H1 (cell line): ENCODE measurements around the gene CLCNKB. TPM values are rescaled to one million over a fixed set of nuclear protein-coding genes. Genes with fewer than 3 reads are reported as not detected.

Source experiments
- CTCF ChIA-PET: fragments of 300-600 bp; sonication (Branson Sonifier 250); formaldehyde crosslinking; loops from one replicate; lab custom pipeline; 2021; ENCODE audit not compliant: partially characterized antibody; lab: Charles Lee
- POLR2A ChIA-PET: fragments of 300-600 bp; sonication (Branson Sonifier 250); formaldehyde crosslinking; loops from one replicate; lab custom pipeline; 2021; ENCODE audit warnings: inconsistent platforms; ENCODE audit not compliant: partially characterized antibody; lab: Charles Lee
- DNase-seq, 2 experiments: peaks; one replicate each; pipeline versions ENCODE4 v3.0.0 to v3.0.0-alpha.2; 2010 to 2022; ENCODE audit warnings: low spot score in 2 of 2, low read depth in 1 of 2, mixed read lengths in 1 of 2
- FAIRE-seq: peaks from 2 replicates; lab custom pipeline; 2011; peaks lifted over from hg19 to GRCh38; lab: Jason Lieb, UNC
- H2AFZ ChIP-seq: 2 replicates; pipeline ENCODE4 v1.8.1; 2012; ENCODE audit warnings: low read length, inconsistent platforms
- H2AK5ac ChIP-seq: 2 replicates; pipeline ENCODE4 v1.6.1; 2013; ENCODE audit warnings: low read depth, low read length
- H2BK120ac ChIP-seq: replicated peaks from 2 replicates; pipeline ENCODE3; 2013; ENCODE audit warnings: low read depth, low read length, inconsistent platforms
- H2BK12ac ChIP-seq: 2 replicates; pipeline ENCODE4 v1.6.1; 2013; ENCODE audit warnings: low read depth, low read length
- H2BK15ac ChIP-seq: 2 replicates; pipeline ENCODE4 v1.6.1; 2013; ENCODE audit warnings: low read length
- H2BK20ac ChIP-seq: 2 replicates; pipeline ENCODE4 v1.6.1; 2013; ENCODE audit warnings: low read length
- H2BK5ac ChIP-seq: 2 replicates; pipeline ENCODE4 v1.6.1; 2013; ENCODE audit warnings: low read depth, low read length
- H3K14ac ChIP-seq: 2 replicates; pipeline ENCODE4 v1.6.1; 2013; ENCODE audit warnings: inconsistent platforms; ENCODE audit not compliant: insufficient read length
- H3K18ac ChIP-seq: 2 replicates; pipeline ENCODE4 v1.6.1; 2013; ENCODE audit warnings: low read length; ENCODE audit errors: extremely low read depth
- H3K23ac ChIP-seq: 2 replicates; pipeline ENCODE4 v1.6.1; 2013; ENCODE audit warnings: inconsistent platforms; ENCODE audit not compliant: insufficient read length
- H3K23me2 ChIP-seq: 2 replicates; pipeline ENCODE4 v1.6.1; 2013; ENCODE audit warnings: low read depth, low read length
- H3K27ac ChIP-seq: 2 replicates; pipeline ENCODE4 v1.6.1; 2011; ENCODE audit warnings: low read depth, low read length, inconsistent platforms
- H3K27me3 ChIP-seq, 4 experiments: replicated peaks in 1 of 4; 1 replicate in 1 of 4; 2 replicates in 3 of 4; pipeline versions ENCODE4 v1.6.1 to v1.8.1; 2011 to 2013; ENCODE audit warnings: low read length in 3 of 4, mild to moderate bottlenecking in 3 of 4, inconsistent platforms in 2 of 4, mixed read lengths in 2 of 4, moderate library complexity in 1 of 4; ENCODE audit not compliant: control insufficient read depth in 3 of 4, insufficient read depth in 3 of 4; ENCODE audit errors: extremely low read depth in 1 of 4
- H3K36me3 ChIP-seq, 4 experiments: 2 replicates each; pipeline versions ENCODE4 v1.6.1 to v1.8.1; 2011 to 2013; ENCODE audit warnings: mild to moderate bottlenecking in 4 of 4, low read length in 3 of 4, moderate library complexity in 2 of 4, control low read depth in 1 of 4, inconsistent platforms in 1 of 4; ENCODE audit not compliant: insufficient read depth in 4 of 4, control insufficient read depth in 2 of 4
- H3K4ac ChIP-seq: replicated peaks from 2 replicates; pipeline ENCODE3; 2013; ENCODE audit warnings: low read length, low read depth, mixed read lengths, inconsistent platforms; ENCODE audit not compliant: insufficient read length
- H3K4me1 ChIP-seq, 4 experiments: replicated peaks in 1 of 4; 1 replicate in 1 of 4; 2 replicates in 3 of 4; pipeline versions ENCODE4 v1.6.1 to v1.8.1; 2011 to 2013; ENCODE audit warnings: low read length in 3 of 4, inconsistent platforms in 2 of 4, mixed read lengths in 1 of 4; ENCODE audit not compliant: insufficient read depth in 4 of 4, control insufficient read depth in 3 of 4
- H3K4me2 ChIP-seq, 2 experiments: 2 replicates each; pipeline versions ENCODE4 v1.6.1 to v1.8.1; 2011 to 2013; ENCODE audit warnings: low read depth in 2 of 2, low read length in 2 of 2, control low read depth in 1 of 2, inconsistent platforms in 1 of 2, mild to moderate bottlenecking in 1 of 2; ENCODE audit not compliant: insufficient read depth in 1 of 2
- H3K4me3 ChIP-seq, 4 experiments: fragments of 200-600, 300-600 bp in 1 of 4; sonication (generic), shearing (Covaris generic), sonication (Bioruptor Twin) in 1 of 4; 2 replicates each; pipeline versions ENCODE4 v1.5.1 to v1.8.1; 2011 to 2016; ENCODE audit warnings: low read length in 4 of 4, low read depth in 3 of 4, control low read depth in 2 of 4, inconsistent platforms in 2 of 4, mild to moderate bottlenecking in 2 of 4, mixed read lengths in 1 of 4, moderate library complexity in 1 of 4; ENCODE audit not compliant: insufficient read depth in 2 of 4; ENCODE audit errors: extremely low read depth in 1 of 4
- H3K56ac ChIP-seq: replicated peaks from 2 replicates; pipeline ENCODE3; 2013; ENCODE audit warnings: low read depth, mild to moderate bottlenecking, mixed read lengths, low read length, inconsistent platforms; ENCODE audit not compliant: insufficient read length
- H3K79me1 ChIP-seq: 2 replicates; pipeline ENCODE4 v1.6.1; 2013; ENCODE audit warnings: low read depth, low read length, control low read depth
- H3K79me2 ChIP-seq, 2 experiments: 2 replicates each; pipeline versions ENCODE4 v1.6.1 to v1.8.1; 2012 to 2013; ENCODE audit warnings: low read length in 2 of 2, mild to moderate bottlenecking in 2 of 2, inconsistent platforms in 1 of 2; ENCODE audit not compliant: insufficient read depth in 2 of 2, control insufficient read depth in 1 of 2
- H3K9ac ChIP-seq, 4 experiments: replicated peaks in 1 of 4; 1 replicate in 1 of 4; 2 replicates in 3 of 4; pipeline versions ENCODE4 v1.6.1 to v1.8.1; 2011 to 2013; ENCODE audit warnings: low read depth in 3 of 4, low read length in 3 of 4, control low read depth in 2 of 4, mild to moderate bottlenecking in 2 of 4, moderate library complexity in 2 of 4, inconsistent platforms in 1 of 4; ENCODE audit errors: extremely low read depth in 1 of 4
- H3K9me3 ChIP-seq, 2 experiments: 2 replicates each; pipeline versions ENCODE4 v1.6.1 to v1.8.1; 2012 to 2013; ENCODE audit warnings: mild to moderate bottlenecking in 2 of 2, moderate library complexity in 2 of 2, control low read depth in 1 of 2, inconsistent platforms in 1 of 2, low read depth in 1 of 2, low read length in 1 of 2, mixed read lengths in 1 of 2; ENCODE audit not compliant: insufficient read depth in 2 of 2
- H4K20me1 ChIP-seq, 2 experiments: replicated peaks in 1 of 2; 2 replicates each; pipeline versions ENCODE3 to v1.8.1; 2011 to 2013; ENCODE audit warnings: inconsistent platforms in 2 of 2, low read length in 2 of 2, mild to moderate bottlenecking in 1 of 2; ENCODE audit not compliant: insufficient read depth in 2 of 2, control insufficient read depth in 1 of 2
- H4K5ac ChIP-seq: 2 replicates; pipeline ENCODE4 v1.6.1; 2013; ENCODE audit warnings: low read length, low read depth, mixed read lengths, inconsistent platforms; ENCODE audit not compliant: insufficient read length
- H4K8ac ChIP-seq: 2 replicates; pipeline ENCODE4 v1.8.0; 2013; ENCODE audit warnings: mild to moderate bottlenecking, moderate library complexity, low read length, inconsistent platforms; ENCODE audit not compliant: insufficient read depth; ENCODE audit errors: extremely low read depth
- H4K91ac ChIP-seq: replicated peaks from 2 replicates; pipeline ENCODE3; 2013; ENCODE audit warnings: low read length, mixed read lengths, inconsistent platforms; ENCODE audit not compliant: insufficient read length
- EP300 ChIP-seq, 2 experiments: IDR thresholded peaks; 1 replicate in 1 of 2; 2 replicates in 1 of 2; pipeline ENCODE4 v1.6.1; 2011 to 2012; ENCODE audit warnings: low read depth in 2 of 2, low read length in 2 of 2, mild to moderate bottlenecking in 2 of 2, borderline replicate concordance in 1 of 2, inconsistent platforms in 1 of 2, moderate library complexity in 1 of 2
- FOSL1 ChIP-seq: IDR thresholded peaks from 2 replicates; pipeline ENCODE4 v1.6.1; 2011; ENCODE audit warnings: mild to moderate bottlenecking, low read depth, low read length, moderate library complexity; ENCODE audit not compliant: insufficient read depth
- JUND ChIP-seq: IDR thresholded peaks from 2 replicates; pipeline ENCODE4 v1.6.1; 2011; ENCODE audit warnings: mild to moderate bottlenecking, improper control_type of control experiment, low read length
- KDM4A ChIP-seq: IDR thresholded peaks from one replicate; pipeline ENCODE4 v1.7.1; 2012; ENCODE audit warnings: low read depth, mild to moderate bottlenecking, moderate library complexity, low read length, inconsistent platforms; ENCODE audit not compliant: severe bottlenecking
- RFX5 ChIP-seq: IDR thresholded peaks from 2 replicates; pipeline ENCODE4 v1.6.1; 2011; ENCODE audit warnings: low read depth, low read length, improper control_type of control experiment, borderline replicate concordance
- RXRA ChIP-seq: IDR thresholded peaks from 2 replicates; pipeline ENCODE4 v1.6.1; 2011; ENCODE audit warnings: low read depth, mild to moderate bottlenecking, low read length, moderate library complexity; ENCODE audit not compliant: insufficient read depth
- ZNF274 ChIP-seq: IDR thresholded peaks from 2 replicates; pipeline ENCODE4 v1.7.0; 2012; ENCODE audit warnings: low read length, borderline replicate concordance; ENCODE audit errors: extremely low read depth
- WGBS, 2 experiments: shearing (Covaris generic) in 1 of 2; methylation state at CpG; one replicate each; pipeline versions ENCODE4 v1.1.6 to v1.1.7; 2013 to 2015; ENCODE audit warnings: low lambda C conversion rate in 2 of 2, mixed read lengths in 2 of 2, inconsistent platforms in 1 of 2, low coverage in 1 of 2, missing lambda C conversion rate in 1 of 2; ENCODE audit not compliant: insufficient replicate concordance in 2 of 2, insufficient coverage in 1 of 2, insufficient read length in 1 of 2; ENCODE audit errors: extremely low coverage in 1 of 2, missing lambda C conversion rate in 1 of 2; 5-methylcytosine and 5-hydroxymethylcytosine counted together
- polyA plus RNA-seq, 7 experiments: library from polyadenylated mRNA; depleted of rRNA in 3 of 7; stranded (reverse) in 5 of 7; unstranded in 2 of 7; fragments of >200 nt in 5 of 7; fragments of 200-250 nt in 2 of 7; gene quantifications; 1 replicate in 5 of 7; 2 replicates in 1 of 7; 4 replicates in 1 of 7; pipeline versions ENCODE4 v1.2.1 to v1.2.3, GENCODE V29; 2011 to 2013; ENCODE audit warnings: missing spikeins in 2 of 7, mixed read lengths in 2 of 7
- total RNA-seq: library from RNA; stranded (reverse); fragmentation: NEBNext Ultra II Directional; extraction: Animal tissue kit (Norgen Biotek cat#: 25700); gene quantifications from 2 replicates; pipeline ENCODE4 v1.2.1, GENCODE V29; 2021

Gene CLCNKB
- total and polyA plus RNA-seq, 2 of the 8 experiments (the other 6 are each of a cell fraction or from before 2014, with no cell fraction given) = 1.2 to 3.5 TPM

DNA sequence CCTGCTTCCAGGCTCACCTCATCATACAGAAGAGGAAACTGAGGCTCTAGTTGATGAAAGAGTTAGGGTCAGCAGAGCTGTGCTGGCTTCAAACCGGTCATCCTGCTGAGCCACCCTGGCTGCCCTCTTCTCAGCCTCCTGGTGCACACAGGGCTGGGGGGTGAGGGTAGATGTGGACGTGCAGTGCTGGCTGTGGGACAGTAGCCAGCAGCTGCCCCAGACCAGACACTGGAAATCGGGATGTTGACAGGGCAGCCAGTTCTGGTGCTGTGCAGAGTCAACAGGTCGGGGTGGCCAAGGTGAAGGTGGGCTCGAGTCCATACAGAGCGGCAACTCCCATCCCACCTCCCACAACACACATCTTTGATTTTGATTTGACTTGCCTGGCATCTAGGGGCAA lies 23.3 kb upstream of the CLCNKB start:
- Histone ChIP-seq H4K20me1 (no peaks in the 10 kb centered on the region), H3K79me2 (no peaks in the 10 kb centered on the region), H4K5ac (no peak overlapping the region), H3K36me3 (no peaks in the 10 kb centered on the region), H2AK5ac (no peak overlapping the region), H3K4me1 (peaks cover 0 to 19% (median 8%) of the 10 kb centered on the region in 4 experiments; a peak in 5 of 7 replicates), H3K23ac (no peak overlapping the region), H2BK15ac (no peak overlapping the region), H3K9me3 (no peaks in the 10 kb centered on the region), H2BK12ac (no peak overlapping the region), H3K4me2 (no peak overlapping the region), H3K14ac (no peak overlapping the region), H2BK5ac (no peak overlapping the region), H3K27me3 (peaks cover 0 to 7% (median 2%) of the 10 kb centered on the region in 4 experiments; a peak in 3 of 7 replicates), H3K18ac (no peak overlapping the region), H3K9ac (no peak overlapping the region), H2BK20ac (no peak overlapping the region), H4K8ac (no peak overlapping the region), H2BK120ac (no peak overlapping the region), H2AFZ (no peak overlapping the region), H3K23me2 (no peaks in the 10 kb centered on the region), H3K56ac (no peak overlapping the region), H3K79me1 (no peaks in the 10 kb centered on the region), H4K91ac (no peak overlapping the region), H3K4me3 (no peak overlapping the region), H3K4ac (no peak overlapping the region), H3K27ac (no peak overlapping the region)
- POLR2A ChIA-PET = no interaction called here
- no peak for DNase-seq
- 88% methylated on average over 6 of the region's 6 CpGs; no CpG with 5 or more reads in 1 of the 2 experiments for WGBS, 2 experiments
- TF ChIP-seq RXRA (no peak), ZNF274 (no peak), FOSL1 (no peak), JUND (no peak), RFX5 (no peak), EP300 (IDR thresholded peaks at IDR 0.05; ENCODE audit: borderline replicate concordance in 1 of 2, low read depth in 2 of 2, low read length in 2 of 2) (no peak), KDM4A (no peak)
- no peak for FAIRE-seq
- CTCF ChIA-PET = interaction anchor here (1.3 to 6.7 kb wide), 4 partner anchors 11 to 601 kb away, joined by 3 to 74 read pairs (median 27); no protein-coding TSS in a partner anchor
